HG02623 (cell line): ENCODE data around the gene AADACL4.
"Not testable (repeated sequence)": the region's sequence is repeated elsewhere in the genome, so short reads cannot be mapped to it uniquely, and the experiment has no call there.

Experiments
- ATAC-seq: cut with Tn5 transposase; IDR thresholded peaks from one replicate; pipeline ENCODE4 v1.9.1; 2021; ENCODE audit warnings: moderate library complexity; ENCODE audit not compliant: unreplicated experiment

The AADACL4 gene

GRCh38 chr1:12629511-12629956 lies 14.4 kb upstream of the AADACL4 start:
- no peak for ATAC-seq

- ATAC-seq = no peak
Measured at GRCh38 chr1:12629985-12630760, 13.7 kb upstream of the AADACL4 start.

GRCh38 chr1:12630946-12631530 lies 12.8 kb upstream of the AADACL4 start:
- ATAC-seq = no peak

GRCh38 chr1:12631571-12631970 lies 12.3 kb upstream of the AADACL4 start:
- ATAC-seq = no peak

GRCh38 chr1:12634156-12634555 lies 9.7 kb upstream of the AADACL4 start:
- ATAC-seq = no peak

GRCh38 chr1:12634696-12635202 lies 9.1 kb upstream of the AADACL4 start:
- ATAC-seq = no peak

GRCh38 chr1:12636098-12636950 lies 7.6 kb upstream of the AADACL4 start:
- no peak for ATAC-seq

GRCh38 chr1:12637693-12638092 lies 6.2 kb upstream of the AADACL4 start:
- ATAC-seq = no peak

GRCh38 chr1:12640237-12640957 lies 3.5 kb upstream of the AADACL4 start:
- no peak for ATAC-seq

- no peak for ATAC-seq
Measured at GRCh38 chr1:12640958-12641272, 3.0 kb upstream of the AADACL4 start.

GRCh38 chr1:12643079-12643478 lies 806 bp upstream of the AADACL4 start:
- ATAC-seq = no peak

GRCh38 chr1:12644237-12644636 lies 352 bp downstream of the AADACL4 start:
- no peak for ATAC-seq

GRCh38 chr1:12644829-12645228 lies 944 bp downstream of the AADACL4 start:
- ATAC-seq = no peak

- not testable (repeated sequence) for ATAC-seq
Measured at GRCh38 chr1:12645401-12645800, 1.5 kb downstream of the AADACL4 start.

- no peak for ATAC-seq
Measured at GRCh38 chr1:12648741-12649140, 4.9 kb downstream of the AADACL4 start.

- ATAC-seq = no peak
Measured at GRCh38 chr1:12649971-12650421, 6.1 kb downstream of the AADACL4 start.

- ATAC-seq = no peak
Measured at GRCh38 chr1:12654004-12654567, 10.2 kb downstream of the AADACL4 start.

GRCh38 chr1:12654657-12655056 lies 10.8 kb downstream of the AADACL4 start:
- ATAC-seq = no peak

- ATAC-seq = no peak
Measured at GRCh38 chr1:12656575-12656974, 12.7 kb downstream of the AADACL4 start.

GRCh38 chr1:12657060-12657884 lies 13.4 kb downstream of the AADACL4 start:
- no peak for ATAC-seq
